VCaP (cell line): ENCODE data around the gene GATA6.
"Not testable (repeated sequence)": the region's sequence is repeated elsewhere in the genome, so short reads cannot be mapped to it uniquely, and the experiment has no call there.

Experiments
- H3K27ac ChIP-seq: fragments of 450-650 bp; 2 replicates; pipeline ENCODE4 v1.5.1; 2017
- TF ChIP-seq, protein P1 (sequence below): fragments of 450-650 bp; conservative IDR thresholded peaks from 2 replicates; pipeline ENCODE4 v1.5.1; 2017; ENCODE audit warnings: mild to moderate bottlenecking, moderate library complexity

Gene GATA6

DNA sequence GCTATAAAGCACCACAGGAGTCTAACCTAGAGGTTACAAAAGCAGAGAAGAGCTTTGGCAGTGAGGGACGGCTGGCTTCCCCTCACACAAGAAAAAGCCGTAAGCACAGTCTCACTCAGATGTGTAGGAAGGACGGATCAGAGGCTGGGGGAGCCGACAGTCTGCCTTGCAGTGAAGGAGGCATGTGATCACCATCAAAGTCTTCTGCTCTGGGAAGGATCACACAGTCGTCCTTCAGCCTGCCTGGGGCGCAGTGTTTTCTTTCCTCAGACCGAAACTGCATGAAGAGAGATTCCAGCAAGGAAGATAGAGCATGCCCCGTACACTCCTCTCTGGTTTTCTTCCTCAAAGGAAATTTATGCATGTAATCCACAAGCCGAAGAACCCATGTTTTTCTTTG is 24.1 kb downstream of the GATA6 start:
- H3K27ac ChIP-seq: no peak overlapping the region
- TF ChIP-seq, protein P1, sequence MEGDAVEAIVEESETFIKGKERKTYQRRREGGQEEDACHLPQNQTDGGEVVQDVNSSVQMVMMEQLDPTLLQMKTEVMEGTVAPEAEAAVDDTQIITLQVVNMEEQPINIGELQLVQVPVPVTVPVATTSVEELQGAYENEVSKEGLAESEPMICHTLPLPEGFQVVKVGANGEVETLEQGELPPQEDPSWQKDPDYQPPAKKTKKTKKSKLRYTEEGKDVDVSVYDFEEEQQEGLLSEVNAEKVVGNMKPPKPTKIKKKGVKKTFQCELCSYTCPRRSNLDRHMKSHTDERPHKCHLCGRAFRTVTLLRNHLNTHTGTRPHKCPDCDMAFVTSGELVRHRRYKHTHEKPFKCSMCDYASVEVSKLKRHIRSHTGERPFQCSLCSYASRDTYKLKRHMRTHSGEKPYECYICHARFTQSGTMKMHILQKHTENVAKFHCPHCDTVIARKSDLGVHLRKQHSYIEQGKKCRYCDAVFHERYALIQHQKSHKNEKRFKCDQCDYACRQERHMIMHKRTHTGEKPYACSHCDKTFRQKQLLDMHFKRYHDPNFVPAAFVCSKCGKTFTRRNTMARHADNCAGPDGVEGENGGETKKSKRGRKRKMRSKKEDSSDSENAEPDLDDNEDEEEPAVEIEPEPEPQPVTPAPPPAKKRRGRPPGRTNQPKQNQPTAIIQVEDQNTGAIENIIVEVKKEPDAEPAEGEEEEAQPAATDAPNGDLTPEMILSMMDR: no peak

DNA sequence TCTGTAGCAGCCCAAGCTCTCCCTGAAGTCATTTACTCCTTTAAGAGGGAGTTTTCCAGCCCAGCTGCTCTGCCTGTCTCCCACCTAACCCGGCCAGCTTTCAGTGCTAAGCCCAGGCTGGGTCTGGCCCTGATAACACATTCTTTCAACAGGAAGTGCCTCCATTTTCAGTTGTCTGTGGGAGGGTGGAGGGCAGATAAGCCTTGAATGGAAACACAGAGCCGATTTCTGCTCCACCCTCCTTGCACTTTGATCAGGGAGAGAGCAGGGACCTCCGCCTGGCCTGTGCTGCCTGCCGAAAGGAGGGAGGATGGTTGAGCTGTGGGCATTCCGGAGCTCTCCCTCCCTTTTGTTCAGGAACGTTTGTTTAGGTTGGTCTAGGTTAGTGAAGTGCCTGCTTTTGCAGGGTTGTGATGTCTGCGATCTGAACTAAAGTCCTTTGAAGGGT is 24.8 kb downstream of the GATA6 start:
- H3K27ac ChIP-seq: no peak overlapping the region

DNA sequence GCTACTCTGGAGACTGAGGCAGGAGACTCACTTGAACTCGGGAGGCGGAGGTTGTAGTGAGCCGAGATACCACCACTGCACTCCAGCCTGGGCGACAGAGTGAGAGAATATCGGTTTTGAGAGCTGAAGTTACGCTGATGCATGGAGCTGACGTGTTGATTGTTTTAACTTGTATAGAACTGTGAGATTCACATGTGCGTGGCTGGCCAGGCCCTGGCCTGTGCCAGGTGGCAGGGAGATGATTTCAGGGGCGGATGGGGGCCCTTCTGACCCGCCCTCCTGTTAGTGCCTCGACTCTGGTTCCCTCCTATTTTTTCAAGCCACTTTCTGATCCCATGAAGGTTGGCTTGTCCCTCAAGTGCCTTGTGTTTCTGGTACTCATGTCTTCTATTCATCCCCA is 25.7 kb downstream of the GATA6 start:
- TF ChIP-seq, protein P1: no peak
- H3K27ac ChIP-seq: no peak overlapping the region

More for the DNA sequence above, 24.8 kb downstream of the GATA6 start:
- TF ChIP-seq, protein P1: no peak

DNA sequence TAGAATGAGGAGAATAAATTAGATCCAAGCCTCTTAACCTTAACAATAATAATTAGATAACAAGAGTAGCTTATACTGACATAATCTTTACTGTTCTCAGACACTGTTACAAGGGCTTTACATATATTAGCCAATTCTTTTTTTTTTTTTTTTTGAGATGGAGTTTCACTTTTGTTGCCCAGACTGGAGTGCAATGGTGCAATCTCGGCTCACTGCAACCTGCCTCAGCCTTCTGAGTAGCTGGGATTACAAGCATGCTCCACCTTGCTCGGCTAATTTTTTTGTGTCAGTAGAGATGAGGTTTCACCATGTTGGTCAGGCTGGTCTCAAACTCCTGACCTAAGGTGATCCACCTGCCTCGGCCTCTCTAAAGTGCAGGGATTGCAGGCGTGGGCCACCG is 27.6 kb downstream of the GATA6 start:
- H3K27ac ChIP-seq: not testable (repeated sequence)

GRCh38 chr18:22197668-22198067 is 28.3 kb downstream of the GATA6 start:
- no peak overlapping the region for H3K27ac ChIP-seq
- TF ChIP-seq, protein P1: no peak

DNA sequence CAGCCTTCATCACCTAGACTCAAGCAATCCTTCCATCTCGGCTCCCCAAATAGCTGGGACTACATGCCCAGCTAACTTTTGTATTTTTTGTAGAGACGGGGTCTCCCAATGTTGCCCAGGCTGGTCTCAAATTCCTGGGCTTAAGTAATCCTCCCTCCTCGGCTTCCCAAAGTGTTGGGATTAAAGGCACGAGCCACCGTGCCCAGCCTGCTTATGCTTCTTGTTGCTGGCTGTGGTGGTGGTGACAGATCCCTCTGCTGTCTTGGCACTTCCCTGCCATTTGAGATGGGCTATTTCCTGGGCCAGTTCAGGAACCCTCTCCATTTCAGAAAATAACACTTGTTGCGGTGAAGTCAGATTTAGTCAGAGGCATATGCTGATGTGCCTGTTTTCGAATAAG is 28.8 kb downstream of the GATA6 start:
- TF ChIP-seq, protein P1: no peak
- no peak overlapping the region for H3K27ac ChIP-seq

GRCh38 chr18:22199005-22199404 is 29.6 kb downstream of the GATA6 start:
- TF ChIP-seq, protein P1: no peak
- H3K27ac ChIP-seq: no peak overlapping the region

DNA sequence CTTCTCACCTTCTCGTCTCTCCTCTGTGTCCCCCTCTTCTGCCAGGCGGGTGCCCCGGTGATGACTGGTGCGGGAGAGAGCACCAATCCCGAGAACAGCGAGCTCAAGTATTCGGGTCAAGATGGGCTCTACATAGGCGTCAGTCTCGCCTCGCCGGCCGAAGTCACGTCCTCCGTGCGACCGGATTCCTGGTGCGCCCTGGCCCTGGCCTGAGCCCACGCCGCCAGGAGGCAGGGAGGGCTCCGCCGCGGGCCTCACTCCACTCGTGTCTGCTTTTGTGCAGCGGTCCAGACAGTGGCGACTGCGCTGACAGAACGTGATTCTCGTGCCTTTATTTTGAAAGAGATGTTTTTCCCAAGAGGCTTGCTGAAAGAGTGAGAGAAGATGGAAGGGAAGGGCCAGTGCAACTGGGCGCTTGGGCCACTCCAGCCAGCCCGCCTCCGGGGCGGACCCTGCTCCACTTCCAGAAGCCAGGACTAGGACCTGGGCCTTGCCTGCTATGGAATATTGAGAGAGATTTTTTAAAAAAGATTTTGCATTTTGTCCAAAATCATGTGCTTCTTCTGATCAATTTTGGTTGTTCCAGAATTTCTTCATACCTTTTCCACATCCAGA is 31.3 kb downstream of the GATA6 start:
- no peak overlapping the region for H3K27ac ChIP-seq
- TF ChIP-seq, protein P1: no peak
